Naive thymus-derived CD4-positive, alpha-beta T cell (primary cell): ENCODE results near the gene ATP6V1C2. TPM values are rescaled to one million over a fixed set of nuclear protein-coding genes. Genes with fewer than 3 reads are reported as not detected.

Experiments used
- ATAC-seq: fragments of 150-1000 bp; cut with Tn5 transposase; 2 replicates; pipeline ENCODE4 v1.10.0; 2021; ENCODE audit warnings: mild to moderate bottlenecking, moderate library complexity
- CTCF ChIA-PET: fragments of 350-600 bp; sonication (Branson Sonifier 250); formaldehyde crosslinking; loops from one replicate; lab custom pipeline; 2021; ENCODE audit warnings: antibody characterized with exemption; lab: Charles Lee
- POLR2A ChIA-PET: fragments of 350-600 bp; sonication (Branson Sonifier 250); formaldehyde crosslinking; loops from one replicate; lab custom pipeline; 2021; ENCODE audit warnings: antibody characterized with exemption, inconsistent platforms; lab: Charles Lee
- DNase-seq, 9 donors: peaks; one replicate each; pipeline versions ENCODE4 v3.0.0 to v3.0.0-alpha.2; 2020 to 2022; ENCODE audit warnings: mixed read lengths in 1 of 9
- H3K27ac ChIP-seq: one replicate; pipeline ENCODE4 v1.7.0; 2013; ENCODE audit warnings: mild to moderate bottlenecking, low read depth, low read length, moderate library complexity
- H3K27me3 ChIP-seq, 2 donors: one replicate each; pipeline ENCODE4 v1.7.0; 2013; ENCODE audit warnings: low read length in 2 of 2, mild to moderate bottlenecking in 2 of 2, moderate library complexity in 2 of 2; ENCODE audit not compliant: control insufficient read depth in 2 of 2, insufficient read depth in 2 of 2
- H3K36me3 ChIP-seq, 3 experiments: 1 replicate in 2 of 3; 2 replicates in 1 of 3; pipeline ENCODE4 v1.7.0; 2013; ENCODE audit warnings: low read length in 3 of 3, mild to moderate bottlenecking in 3 of 3, moderate library complexity in 1 of 3; ENCODE audit not compliant: insufficient read depth in 3 of 3, control insufficient read depth in 2 of 3
- H3K4me1 ChIP-seq, 2 donors: one replicate each; pipeline ENCODE4 v1.7.0; 2013; ENCODE audit warnings: low read length in 2 of 2, mild to moderate bottlenecking in 2 of 2, moderate library complexity in 1 of 2; ENCODE audit not compliant: control insufficient read depth in 2 of 2, insufficient read depth in 2 of 2
- H3K4me3 ChIP-seq: 2 replicates; pipeline ENCODE4 v1.7.0; 2013; ENCODE audit warnings: mild to moderate bottlenecking, low read length
- H3K9me3 ChIP-seq, 3 experiments: 1 replicate in 2 of 3; 2 replicates in 1 of 3; pipeline ENCODE4 v1.7.0; 2013; ENCODE audit warnings: low read length in 3 of 3; ENCODE audit not compliant: control insufficient read depth in 2 of 3
- H3K27ac Mint-ChIP-seq, 9 donors: one replicate each; pipeline ENCODE4 v1.8.0; 2020 to 2022; ENCODE audit warnings: mixed read lengths in 9 of 9, mild to moderate bottlenecking in 8 of 9, moderate library complexity in 5 of 9, inconsistent platforms in 2 of 9
- H3K27me3 Mint-ChIP-seq, 5 donors: one replicate each; pipeline ENCODE4 v1.8.0; 2021 to 2022; ENCODE audit warnings: mixed read lengths in 5 of 5, mild to moderate bottlenecking in 1 of 5
- H3K36me3 Mint-ChIP-seq, 5 donors: one replicate each; pipeline ENCODE4 v1.8.0; 2020 to 2022; ENCODE audit warnings: mixed read lengths in 5 of 5, mild to moderate bottlenecking in 3 of 5, inconsistent platforms in 1 of 5
- H3K4me1 Mint-ChIP-seq, 7 donors: one replicate each; pipeline ENCODE4 v1.8.0; 2020 to 2022; ENCODE audit warnings: mixed read lengths in 7 of 7, mild to moderate bottlenecking in 3 of 7, inconsistent platforms in 1 of 7
- H3K4me3 Mint-ChIP-seq, 10 donors: one replicate each; pipeline ENCODE4 v1.8.0; 2020 to 2022; ENCODE audit warnings: mild to moderate bottlenecking in 10 of 10, mixed read lengths in 10 of 10, moderate library complexity in 6 of 10, inconsistent platforms in 2 of 10
- H3K9me3 Mint-ChIP-seq, 11 donors: one replicate each; pipeline ENCODE4 v1.8.0; 2020 to 2022; ENCODE audit warnings: mixed read lengths in 11 of 11, mild to moderate bottlenecking in 4 of 11, inconsistent platforms in 1 of 11, moderate library complexity in 1 of 11
- intact Hi-C, 2 donors: fragments of 100-400 bp; cut with micrococcal nuclease; formaldehyde crosslinking; loops; one replicate each; pipeline ENCODE4 v1.15.1; 2023
- polyA plus RNA-seq, 2 donors: library from polyadenylated mRNA; unstranded; fragments of 300-500 nt; fragmentation: Illumina TruSeq; gene quantifications; one replicate each; pipeline ENCODE4 v1.2.3, GENCODE V29; 2021
- total RNA-seq, 6 experiments: library from RNA in 5 of 6; stranded (reverse) in 5 of 6; gene quantifications; 1 replicate in 5 of 6; 2 replicates in 1 of 6; pipeline ENCODE4 v1.2.3 and lab custom pipeline; 2021 to 2026

The ATP6V1C2 gene
- total and polyA plus RNA-seq, 7 experiments from 2014 or later: not detected

- POLR2A ChIA-PET: no interaction called here
- H3K9me3 Mint-ChIP-seq: no peaks in the 10 kb centered on the region
- no peaks in the 10 kb centered on the region for H3K27me3 Mint-ChIP-seq
Measured at GRCh38 chr2:10775021-10775780, 53.8 kb downstream of the ATP6V1C2 start.

GRCh38 chr2:10775831-10776230 is 54.4 kb downstream of the ATP6V1C2 start:
- no peak overlapping the region for H3K27ac Mint-ChIP-seq
- ATAC-seq (no peak), DNase-seq (no peak)
- H3K27me3 Mint-ChIP-seq: no peaks in the 10 kb centered on the region
- no peaks in the 10 kb centered on the region for H3K9me3 Mint-ChIP-seq
- H3K36me3 Mint-ChIP-seq: peaks cover 0 to 17% (median 3%) of the 10 kb centered on the region in 5 donors
- intact Hi-C loops: no loop called here
- ChIA-PET CTCF (no interaction called here), POLR2A (no interaction called here)
- peaks cover 0 to 20% (median 0%) of the 10 kb centered on the region in 3 experiments for H3K36me3 ChIP-seq
- no peak overlapping the region for H3K27ac ChIP-seq
- H3K4me1 ChIP-seq: no peaks in the 10 kb centered on the region
- no peak overlapping the region for H3K4me3 ChIP-seq
- no peak overlapping the region for H3K4me3 Mint-ChIP-seq
- peaks cover 0 to 2% (median 0%) of the 10 kb centered on the region in 7 donors for H3K4me1 Mint-ChIP-seq
- no peaks in the 10 kb centered on the region for H3K27me3 ChIP-seq
- H3K9me3 ChIP-seq: no peaks in the 10 kb centered on the region

More at GRCh38 chr2:10775021-10775780, 53.8 kb downstream of the ATP6V1C2 start:
- no peaks in the 10 kb centered on the region for H3K9me3 ChIP-seq
- H3K27ac Mint-ChIP-seq: peak overlapping the region in 1 of 9 donors; percentile 23
- peaks cover 0 to 12% (median under 1%) of the 10 kb centered on the region in 5 donors for H3K36me3 Mint-ChIP-seq
- H3K4me3 ChIP-seq: no peak overlapping the region
- no peaks in the 10 kb centered on the region for H3K4me1 ChIP-seq
- peaks cover 0 to 14% (median 0%) of the 10 kb centered on the region in 3 experiments for H3K36me3 ChIP-seq
- intact Hi-C loops: no loop called here
- H3K27me3 ChIP-seq: no peaks in the 10 kb centered on the region
- DNase-seq: no peak
- H3K27ac ChIP-seq: no peak overlapping the region
- no peak for ATAC-seq
- H3K4me3 Mint-ChIP-seq: no peak overlapping the region
- H3K4me1 Mint-ChIP-seq: peaks cover 0 to 2% (median 0%) of the 10 kb centered on the region in 7 donors
- CTCF ChIA-PET: no interaction called here

GRCh38 chr2:10776231-10776977 is 55.0 kb downstream of the ATP6V1C2 start:
- CTCF ChIA-PET: no interaction called here
- intact Hi-C loops: no loop called here

GRCh38 chr2:10777111-10777841 is 55.8 kb downstream of the ATP6V1C2 start:
- POLR2A ChIA-PET: no interaction called here
- CTCF ChIA-PET: no interaction called here
- Histone ChIP-seq H3K4me3 (no peak overlapping the region), H3K36me3 (peaks cover 0 to 34% (median 4%) of the 10 kb centered on the region in 3 experiments), H3K9me3 (no peaks in the 10 kb centered on the region), H3K4me1 (no peaks in the 10 kb centered on the region), H3K27ac (no peak overlapping the region), H3K27me3 (no peaks in the 10 kb centered on the region)
- Mint-ChIP-seq H3K4me3 (peak overlapping the region in 1 of 10 donors; percentile 38), H3K27me3 (no peaks in the 10 kb centered on the region), H3K27ac (no peak overlapping the region), H3K9me3 (no peaks in the 10 kb centered on the region), H3K4me1 (peaks cover 0 to 2% (median 0%) of the 10 kb centered on the region in 7 donors), H3K36me3 (peaks cover 0 to 27% (median 7%) of the 10 kb centered on the region in 5 donors)
- intact Hi-C loops: no loop called here
- ATAC-seq (no peak), DNase-seq (no peak)

More at GRCh38 chr2:10776231-10776977, 55.0 kb downstream of the ATP6V1C2 start:
- Histone ChIP-seq H3K4me3 (no peak overlapping the region), H3K4me1 (no peaks in the 10 kb centered on the region), H3K9me3 (no peaks in the 10 kb centered on the region), H3K27ac (no peak overlapping the region), H3K36me3 (peaks cover 0 to 25% (median 0%) of the 10 kb centered on the region in 3 experiments), H3K27me3 (no peaks in the 10 kb centered on the region)
- no peak for ATAC-seq
- Mint-ChIP-seq H3K4me1 (peaks cover 0 to 2% (median 0%) of the 10 kb centered on the region in 7 donors), H3K27me3 (no peaks in the 10 kb centered on the region), H3K9me3 (no peaks in the 10 kb centered on the region), H3K36me3 (peaks cover 0 to 18% (median 3%) of the 10 kb centered on the region in 5 donors), H3K4me3 (no peak overlapping the region), H3K27ac (no peak overlapping the region)
- DNase-seq: no peak
- POLR2A ChIA-PET: no interaction called here

- no peak overlapping the region for H3K27ac Mint-ChIP-seq
Measured at GRCh38 chr2:10777842-10778723, 56.7 kb downstream of the ATP6V1C2 start.

GRCh38 chr2:10778724-10779115 is 57.3 kb downstream of the ATP6V1C2 start:
- no peaks in the 10 kb centered on the region for H3K27me3 ChIP-seq
- Mint-ChIP-seq H3K4me3 (no peak overlapping the region), H3K4me1 (peaks cover 0 to 2% (median 0%) of the 10 kb centered on the region in 7 donors), H3K27ac (no peak overlapping the region), H3K27me3 (no peaks in the 10 kb centered on the region), H3K36me3 (peaks cover 0 to 36% (median 14%) of the 10 kb centered on the region in 5 donors), H3K9me3 (no peaks in the 10 kb centered on the region)
- ChIA-PET POLR2A (no interaction called here), CTCF (no interaction called here)
- H3K27ac ChIP-seq: no peak overlapping the region
- DNase-seq (no peak), ATAC-seq (no peak)
- no peaks in the 10 kb centered on the region for H3K4me1 ChIP-seq
- intact Hi-C loops: no loop called here
- peaks cover 0 to 46% (median 12%) of the 10 kb centered on the region in 3 experiments for H3K36me3 ChIP-seq
- no peaks in the 10 kb centered on the region for H3K9me3 ChIP-seq
- H3K4me3 ChIP-seq: no peak overlapping the region

More at GRCh38 chr2:10777842-10778723, 56.7 kb downstream of the ATP6V1C2 start:
- Histone ChIP-seq H3K27ac (no peak overlapping the region), H3K4me3 (no peak overlapping the region), H3K27me3 (no peaks in the 10 kb centered on the region), H3K9me3 (no peaks in the 10 kb centered on the region), H3K36me3 (peaks cover 0 to 40% (median 6%) of the 10 kb centered on the region in 3 experiments), H3K4me1 (no peaks in the 10 kb centered on the region)
- intact Hi-C loops: no loop called here
- ChIA-PET CTCF (no interaction called here), POLR2A (no interaction called here)
- ATAC-seq: no peak
- no peak overlapping the region for H3K4me3 Mint-ChIP-seq
- peaks cover 0 to 31% (median 8%) of the 10 kb centered on the region in 5 donors for H3K36me3 Mint-ChIP-seq
- DNase-seq: no peak
- H3K4me1 Mint-ChIP-seq: peaks cover 0 to 2% (median 0%) of the 10 kb centered on the region in 7 donors
- no peaks in the 10 kb centered on the region for H3K9me3 Mint-ChIP-seq
- no peaks in the 10 kb centered on the region for H3K27me3 Mint-ChIP-seq
